ENCODE results near the gene VWDE.

GRCh38 chr7:12386313-12386740, 17.3 kb downstream of the VWDE start:
- TF ChIP-seq, protein P1, sequence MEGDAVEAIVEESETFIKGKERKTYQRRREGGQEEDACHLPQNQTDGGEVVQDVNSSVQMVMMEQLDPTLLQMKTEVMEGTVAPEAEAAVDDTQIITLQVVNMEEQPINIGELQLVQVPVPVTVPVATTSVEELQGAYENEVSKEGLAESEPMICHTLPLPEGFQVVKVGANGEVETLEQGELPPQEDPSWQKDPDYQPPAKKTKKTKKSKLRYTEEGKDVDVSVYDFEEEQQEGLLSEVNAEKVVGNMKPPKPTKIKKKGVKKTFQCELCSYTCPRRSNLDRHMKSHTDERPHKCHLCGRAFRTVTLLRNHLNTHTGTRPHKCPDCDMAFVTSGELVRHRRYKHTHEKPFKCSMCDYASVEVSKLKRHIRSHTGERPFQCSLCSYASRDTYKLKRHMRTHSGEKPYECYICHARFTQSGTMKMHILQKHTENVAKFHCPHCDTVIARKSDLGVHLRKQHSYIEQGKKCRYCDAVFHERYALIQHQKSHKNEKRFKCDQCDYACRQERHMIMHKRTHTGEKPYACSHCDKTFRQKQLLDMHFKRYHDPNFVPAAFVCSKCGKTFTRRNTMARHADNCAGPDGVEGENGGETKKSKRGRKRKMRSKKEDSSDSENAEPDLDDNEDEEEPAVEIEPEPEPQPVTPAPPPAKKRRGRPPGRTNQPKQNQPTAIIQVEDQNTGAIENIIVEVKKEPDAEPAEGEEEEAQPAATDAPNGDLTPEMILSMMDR (IDR thresholded peaks at IDR 0.05; ENCODE audit: extremely low read depth in 1 of 2, insufficient read depth in 1 of 2, low read depth in 1 of 2, low read length in 2 of 2): no peak
- TF ChIP-seq POLR2A (IDR thresholded peaks at IDR 0.05; ENCODE audit: low read depth, low read length) (no peak), EZH2 (IDR thresholded peaks at IDR 0.05; ENCODE audit: borderline replicate concordance, low read depth, low read length, severe bottlenecking) (no peak)
